Vagina (tissue), 2 donors: ENCODE data around the gene FLNA.

Experiments used
- POLR2A ChIP-seq, 2 donors: fragments of 450-650 bp; IDR thresholded peaks; one replicate each; pipeline ENCODE4 v1.6.1; 2017; ENCODE audit warnings: antibody characterized with exemption in 2 of 2, mild to moderate bottlenecking in 2 of 2, moderate library complexity in 2 of 2
- POLR2AphosphoS5 ChIP-seq, 2 donors: sonication (generic); formaldehyde crosslinking; IDR thresholded peaks; one replicate each; pipeline ENCODE4 v1.9.0; 2017; ENCODE audit warnings: antibody characterized with exemption in 2 of 2, mild to moderate bottlenecking in 2 of 2, low read depth in 1 of 2; ENCODE audit not compliant: insufficient read depth in 1 of 2
- TF ChIP-seq, protein P1 (sequence below), 3 experiments: fragments of 450-650 bp in 2 of 3; fragments of 200-600 bp in 1 of 3; sonication (generic) in 1 of 3; IDR thresholded peaks; one replicate each; pipeline ENCODE4 v1.5.1; 2017 to 2019; ENCODE audit warnings: antibody characterized with exemption in 3 of 3, mild to moderate bottlenecking in 2 of 3, moderate library complexity in 2 of 3

- TF ChIP-seq, protein P1, sequence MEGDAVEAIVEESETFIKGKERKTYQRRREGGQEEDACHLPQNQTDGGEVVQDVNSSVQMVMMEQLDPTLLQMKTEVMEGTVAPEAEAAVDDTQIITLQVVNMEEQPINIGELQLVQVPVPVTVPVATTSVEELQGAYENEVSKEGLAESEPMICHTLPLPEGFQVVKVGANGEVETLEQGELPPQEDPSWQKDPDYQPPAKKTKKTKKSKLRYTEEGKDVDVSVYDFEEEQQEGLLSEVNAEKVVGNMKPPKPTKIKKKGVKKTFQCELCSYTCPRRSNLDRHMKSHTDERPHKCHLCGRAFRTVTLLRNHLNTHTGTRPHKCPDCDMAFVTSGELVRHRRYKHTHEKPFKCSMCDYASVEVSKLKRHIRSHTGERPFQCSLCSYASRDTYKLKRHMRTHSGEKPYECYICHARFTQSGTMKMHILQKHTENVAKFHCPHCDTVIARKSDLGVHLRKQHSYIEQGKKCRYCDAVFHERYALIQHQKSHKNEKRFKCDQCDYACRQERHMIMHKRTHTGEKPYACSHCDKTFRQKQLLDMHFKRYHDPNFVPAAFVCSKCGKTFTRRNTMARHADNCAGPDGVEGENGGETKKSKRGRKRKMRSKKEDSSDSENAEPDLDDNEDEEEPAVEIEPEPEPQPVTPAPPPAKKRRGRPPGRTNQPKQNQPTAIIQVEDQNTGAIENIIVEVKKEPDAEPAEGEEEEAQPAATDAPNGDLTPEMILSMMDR (IDR thresholded peaks at IDR 0.05), result no peak
- TF ChIP-seq POLR2AphosphoS5 (IDR thresholded peaks at IDR 0.05; ENCODE audit: insufficient read depth in 1 of 2, low read depth in 1 of 2), result no peak
- no peak for TF ChIP-seq POLR2A (IDR thresholded peaks at IDR 0.05)
Measured at GRCh38 chrX:154404625-154405192, 30.3 kb upstream of the FLNA start.
